Neural cell (in vitro differentiated cells): ENCODE measurements around the gene DMKN. TPM values are rescaled to one million over a fixed set of nuclear protein-coding genes. Genes with fewer than 3 reads are reported as not detected.

Source experiments
- H2AFZ ChIP-seq: fragments of 200-600, 300-800 bp; sonication (generic), shearing (Covaris generic); 2 replicates; pipeline ENCODE4 v1.6.0; 2014; ENCODE audit warnings: low read depth, mild to moderate bottlenecking, antibody characterized with exemption, low read length, moderate library complexity
- H3F3A ChIP-seq: fragments of 200-600 bp; shearing (Covaris generic); 2 replicates; pipeline ENCODE4 v1.6.1; 2016; ENCODE audit warnings: mild to moderate bottlenecking, moderate library complexity, mixed read lengths, antibody characterized with exemption, low read length; ENCODE audit not compliant: insufficient read depth, poor library complexity, severe bottlenecking
- H3K27ac ChIP-seq: fragments of 200-600, 300-800 bp; sonication (generic), shearing (Covaris generic); 2 replicates; pipeline ENCODE4 v1.5.1; 2014; ENCODE audit warnings: mild to moderate bottlenecking, low read length, moderate library complexity
- H3K27me3 ChIP-seq: fragments of 300-800, 200-600 bp; sonication (generic), shearing (Covaris generic); 2 replicates; pipeline ENCODE4 v1.6.0; 2014; ENCODE audit warnings: mild to moderate bottlenecking, low read depth, low read length, moderate library complexity; ENCODE audit not compliant: insufficient read depth
- H3K36me3 ChIP-seq: fragments of 300-800, 200-600 bp; sonication (generic), shearing (Covaris generic); 2 replicates; pipeline ENCODE4 v1.5.1; 2014; ENCODE audit warnings: mild to moderate bottlenecking, antibody characterized with exemption, low read length, moderate library complexity; ENCODE audit not compliant: insufficient read depth
- H3K4me2 ChIP-seq: fragments of 300-800, 200-600 bp; sonication (generic), shearing (Covaris generic); 2 replicates; pipeline ENCODE4 v1.6.0; 2014; ENCODE audit warnings: mild to moderate bottlenecking, low read length
- H3K4me3 ChIP-seq: fragments of 300-800, 200-600 bp; sonication (generic), shearing (Covaris generic); 2 replicates; pipeline ENCODE4 v1.5.1; 2014; ENCODE audit warnings: mild to moderate bottlenecking, low read length, moderate library complexity
- H3K79me2 ChIP-seq: fragments of 200-600 bp; shearing (Covaris generic); replicated peaks from 2 replicates; pipeline ENCODE4 v1.6.0; 2014; ENCODE audit warnings: mild to moderate bottlenecking, low read length, moderate library complexity; ENCODE audit not compliant: insufficient read depth
- H3K9ac ChIP-seq: fragments of 300-800, 200-600 bp; sonication (generic), shearing (Covaris generic); 2 replicates; pipeline ENCODE4 v1.6.1; 2016; ENCODE audit warnings: mild to moderate bottlenecking, low read length, mixed read lengths
- H3K9me2 ChIP-seq: fragments of 200-600 bp; shearing (Covaris generic); 2 replicates; pipeline ENCODE4 v1.6.1; 2016; ENCODE audit warnings: mild to moderate bottlenecking, low read length, mixed read lengths; ENCODE audit not compliant: insufficient read depth
- H3K9me3 ChIP-seq: fragments of 200-600, 300-800 bp; sonication (generic), shearing (Covaris generic); 2 replicates; pipeline ENCODE4 v1.6.1; 2016; ENCODE audit warnings: mild to moderate bottlenecking, mixed run types, low read length, moderate library complexity, mixed read lengths
- H4K20me1 ChIP-seq: fragments of 200-600 bp; shearing (Covaris generic); 2 replicates; pipeline ENCODE4 v1.6.1; 2016; ENCODE audit warnings: mild to moderate bottlenecking, mixed run types; ENCODE audit not compliant: insufficient read depth
- CTCF ChIP-seq: fragments of 450-650 bp; IDR thresholded peaks from 2 replicates; pipeline ENCODE4 v1.5.1; 2014; ENCODE audit warnings: antibody characterized with exemption, mild to moderate bottlenecking, moderate library complexity; ENCODE audit not compliant: poor library complexity, severe bottlenecking
- EP300 ChIP-seq: fragments of 450-650 bp; conservative IDR thresholded peaks from 2 replicates; pipeline ENCODE4 v1.6.1; 2014; ENCODE audit warnings: antibody characterized with exemption, mild to moderate bottlenecking, moderate library complexity; ENCODE audit not compliant: poor library complexity, severe bottlenecking
- EZH2 ChIP-seq: fragments of 200-600, 300-800 bp; shearing (Covaris generic), sonication (generic); IDR thresholded peaks from 2 replicates; pipeline ENCODE4 v1.6.1; 2014; ENCODE audit warnings: antibody characterized with exemption, low read length, borderline replicate concordance, mild to moderate bottlenecking; ENCODE audit not compliant: insufficient read depth, poor library complexity, severe bottlenecking
- MXI1 ChIP-seq: fragments of 450-650 bp; conservative IDR thresholded peaks from 2 replicates; pipeline ENCODE4 v1.6.1; 2014; ENCODE audit warnings: antibody characterized with exemption, mild to moderate bottlenecking; ENCODE audit not compliant: poor library complexity, severe bottlenecking
- POLR2AphosphoS5 ChIP-seq: IDR thresholded peaks from 2 replicates; pipeline ENCODE4 v1.6.1; 2012
- RAD21 ChIP-seq: fragments of 450-650 bp; conservative IDR thresholded peaks from 2 replicates; pipeline ENCODE4 v1.6.1; 2014; ENCODE audit warnings: antibody characterized with exemption, mild to moderate bottlenecking, moderate library complexity
- REST ChIP-seq: IDR thresholded peaks from 2 replicates; pipeline ENCODE4 v1.6.1; 2012; ENCODE audit warnings: borderline replicate concordance
- SMC3 ChIP-seq: fragments of 450-650 bp; conservative IDR thresholded peaks from 2 replicates; pipeline ENCODE4 v1.6.1; 2014; ENCODE audit warnings: antibody characterized with exemption, mild to moderate bottlenecking, moderate library complexity; ENCODE audit not compliant: poor library complexity
- TAF1 ChIP-seq: IDR thresholded peaks from 2 replicates; pipeline ENCODE4 v1.6.1; 2012; ENCODE audit warnings: low read depth
- polyA plus RNA-seq: library from polyadenylated mRNA; depleted of rRNA; stranded (reverse); fragments of >200 nt; gene quantifications from 2 replicates; pipeline ENCODE4 v1.2.3, GENCODE V29; 2014

Gene DMKN
- polyA plus RNA-seq, 1 donor from 2014 or later: not detected

GRCh38 chr19:35498220-35498619 is 15.2 kb downstream of the DMKN start:
- H3K4me2 ChIP-seq: no peak overlapping the region
- H3F3A ChIP-seq: no peaks in the 10 kb centered on the region
- H3K27me3 ChIP-seq: no peaks in the 10 kb centered on the region
- H3K9me2 ChIP-seq: no peaks in the 10 kb centered on the region
- no peaks in the 10 kb centered on the region for H3K9me3 ChIP-seq
- no peaks in the 10 kb centered on the region for H3K36me3 ChIP-seq
- no peak overlapping the region for H3K27ac ChIP-seq
- no peaks in the 10 kb centered on the region for H3K79me2 ChIP-seq
- H4K20me1 ChIP-seq: no peaks in the 10 kb centered on the region
- TF ChIP-seq MXI1 (no peak), POLR2AphosphoS5 (no peak)
- H3K9ac ChIP-seq: no peak overlapping the region
- H3K4me3 ChIP-seq: no peak overlapping the region
- no peak overlapping the region for H2AFZ ChIP-seq

- Histone ChIP-seq H3K27ac (no peak overlapping the region), H3K9me2 (no peaks in the 10 kb centered on the region), H3K27me3 (no peaks in the 10 kb centered on the region), H3K36me3 (no peaks in the 10 kb centered on the region), H3K4me2 (no peak overlapping the region), H3K9ac (no peak overlapping the region), H3F3A (no peaks in the 10 kb centered on the region), H3K9me3 (no peaks in the 10 kb centered on the region), H3K4me3 (no peak overlapping the region), H4K20me1 (no peaks in the 10 kb centered on the region), H2AFZ (no peak overlapping the region), H3K79me2 (no peaks in the 10 kb centered on the region)
- TF ChIP-seq SMC3 (no peak), RAD21 (no peak), POLR2AphosphoS5 (no peak), CTCF (no peak), REST (no peak), EP300 (no peak), TAF1 (no peak), EZH2 (no peak), MXI1 (no peak)
Measured at GRCh38 chr19:35497406-35497805, 16.0 kb downstream of the DMKN start.
